DOHH2 (cell line): ENCODE measurements around the gene MS4A13.
A peak's percentile ranks its signal among the peaks of the same experiment; 100 is the strongest.

Experiments
- H3F3A ChIP-seq: fragments of 200-600 bp; sonication (generic), shearing (Covaris generic); 2 replicates; pipeline ENCODE4 v1.6.0; 2016; ENCODE audit warnings: antibody characterized with exemption, mild to moderate bottlenecking; ENCODE audit not compliant: control insufficient read depth, insufficient read depth
- H3K27ac ChIP-seq: fragments of 200-600 bp; sonication (generic); 2 replicates; pipeline ENCODE4 v1.5.1; 2014; ENCODE audit warnings: low read depth, mild to moderate bottlenecking, low read length, moderate library complexity
- H3K27me3 ChIP-seq: fragments of 200-600 bp; sonication (generic); 2 replicates; pipeline ENCODE4 v1.6.1; 2014; ENCODE audit warnings: mild to moderate bottlenecking, low read length, mixed read lengths; ENCODE audit not compliant: control insufficient read depth
- H3K36me3 ChIP-seq: fragments of 200-600 bp; sonication (generic); 2 replicates; pipeline ENCODE4 v1.6.1; 2014; ENCODE audit warnings: mild to moderate bottlenecking, low read length, moderate library complexity, mixed read lengths; ENCODE audit not compliant: control insufficient read depth
- H3K4me1 ChIP-seq: fragments of 200-600 bp; sonication (generic); 2 replicates; pipeline ENCODE4 v1.6.1; 2014; ENCODE audit warnings: mild to moderate bottlenecking, low read length, mixed read lengths; ENCODE audit not compliant: control insufficient read depth
- H3K4me2 ChIP-seq: fragments of 200-600 bp; sonication (generic); 2 replicates; pipeline ENCODE4 v1.6.0; 2014; ENCODE audit warnings: mild to moderate bottlenecking, low read length, moderate library complexity
- H3K4me3 ChIP-seq: fragments of 200-600 bp; sonication (generic); 2 replicates; pipeline ENCODE4 v1.5.1; 2014; ENCODE audit warnings: mild to moderate bottlenecking, low read length, mixed read lengths
- H3K79me2 ChIP-seq: fragments of 200-600 bp; sonication (generic); 2 replicates; pipeline ENCODE4 v1.6.1; 2014; ENCODE audit warnings: mild to moderate bottlenecking, low read length, mixed read lengths; ENCODE audit not compliant: control insufficient read depth
- H3K9me2 ChIP-seq: fragments of 200-600 bp; sonication (generic); replicated peaks from 2 replicates; pipeline ENCODE4 v1.6.1; 2014; ENCODE audit warnings: mild to moderate bottlenecking, low read length, mixed read lengths; ENCODE audit not compliant: control insufficient read depth
- H3K9me3 ChIP-seq: fragments of 200-600 bp; sonication (generic); 2 replicates; pipeline ENCODE4 v1.6.1; 2014; ENCODE audit warnings: antibody characterized with exemption, low read length, mixed read lengths; ENCODE audit not compliant: control insufficient read depth, insufficient read depth
- H4K20me1 ChIP-seq: fragments of 200-600 bp; sonication (generic); 2 replicates; pipeline ENCODE4 v1.6.0; 2014; ENCODE audit warnings: low read depth, mild to moderate bottlenecking, antibody characterized with exemption, low read length, moderate library complexity; ENCODE audit not compliant: control insufficient read depth, insufficient read depth
- EZH2phosphoT487 ChIP-seq: fragments of 200-600 bp; sonication (generic); IDR thresholded peaks from 2 replicates; pipeline ENCODE4 v1.6.1; 2017; ENCODE audit warnings: borderline replicate concordance, mild to moderate bottlenecking, antibody characterized with exemption, low read length, moderate library complexity, mixed read lengths
- TF ChIP-seq, protein P1 (sequence below): fragments of 200-600 bp; sonication (generic); IDR thresholded peaks from one replicate; pipeline ENCODE4 v1.5.1; 2014; ENCODE audit warnings: antibody characterized with exemption, mild to moderate bottlenecking, low read depth, low read length; ENCODE audit not compliant: poor library complexity, severe bottlenecking

Gene MS4A13

DNA sequence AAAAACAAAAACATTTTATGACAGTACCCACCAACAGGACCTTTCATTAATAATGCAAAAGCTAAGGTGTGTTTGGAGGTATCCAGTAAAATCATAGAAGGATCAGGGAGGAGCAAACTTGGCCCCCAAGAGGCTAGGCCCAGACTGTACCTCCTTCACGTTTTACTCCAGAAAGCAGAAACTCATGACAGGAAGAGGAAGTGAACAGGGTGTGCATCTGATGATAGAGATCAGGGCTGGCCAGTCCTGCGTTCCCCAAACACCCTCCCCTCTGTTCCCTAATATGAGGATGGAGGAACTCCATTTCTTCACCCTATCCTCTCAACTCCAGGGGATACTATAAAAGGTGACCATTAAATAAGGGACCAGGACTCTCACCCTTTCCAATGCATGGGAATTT, 32.8 kb upstream of the MS4A13 start:
- peaks cover 91% of the 10 kb centered on the region for H3K4me1 ChIP-seq
- H3K9me2 ChIP-seq = no peaks in the 10 kb centered on the region

DNA sequence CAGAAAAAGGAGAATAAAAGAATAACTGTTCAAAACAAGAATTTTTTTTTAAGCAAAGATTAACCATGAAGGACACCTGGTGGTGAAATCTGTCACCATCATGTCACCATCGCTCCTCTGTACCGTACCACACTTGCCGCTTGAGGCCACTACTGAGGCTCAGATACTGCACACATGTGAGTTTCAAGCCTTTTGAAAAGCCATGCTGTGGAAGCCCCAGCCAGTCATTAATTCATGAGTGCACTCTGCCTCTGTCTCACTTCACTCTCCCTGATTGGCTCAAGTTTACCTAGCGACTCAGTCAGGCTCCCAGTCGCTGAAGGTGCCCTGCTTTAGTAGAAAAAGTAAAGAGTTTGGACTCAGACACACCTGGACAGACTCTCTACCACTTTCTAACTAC, 29.2 kb upstream of the MS4A13 start:
- H3K4me3 ChIP-seq = peak overlapping the region; percentile 29; the same call in 1 of the 2 replicates
- H3K27ac ChIP-seq = peak overlapping the region; percentile 41
- H3K36me3 ChIP-seq = peaks cover 18% of the 10 kb centered on the region
- peaks cover 21% of the 10 kb centered on the region for H3F3A ChIP-seq
- TF ChIP-seq, protein P1, sequence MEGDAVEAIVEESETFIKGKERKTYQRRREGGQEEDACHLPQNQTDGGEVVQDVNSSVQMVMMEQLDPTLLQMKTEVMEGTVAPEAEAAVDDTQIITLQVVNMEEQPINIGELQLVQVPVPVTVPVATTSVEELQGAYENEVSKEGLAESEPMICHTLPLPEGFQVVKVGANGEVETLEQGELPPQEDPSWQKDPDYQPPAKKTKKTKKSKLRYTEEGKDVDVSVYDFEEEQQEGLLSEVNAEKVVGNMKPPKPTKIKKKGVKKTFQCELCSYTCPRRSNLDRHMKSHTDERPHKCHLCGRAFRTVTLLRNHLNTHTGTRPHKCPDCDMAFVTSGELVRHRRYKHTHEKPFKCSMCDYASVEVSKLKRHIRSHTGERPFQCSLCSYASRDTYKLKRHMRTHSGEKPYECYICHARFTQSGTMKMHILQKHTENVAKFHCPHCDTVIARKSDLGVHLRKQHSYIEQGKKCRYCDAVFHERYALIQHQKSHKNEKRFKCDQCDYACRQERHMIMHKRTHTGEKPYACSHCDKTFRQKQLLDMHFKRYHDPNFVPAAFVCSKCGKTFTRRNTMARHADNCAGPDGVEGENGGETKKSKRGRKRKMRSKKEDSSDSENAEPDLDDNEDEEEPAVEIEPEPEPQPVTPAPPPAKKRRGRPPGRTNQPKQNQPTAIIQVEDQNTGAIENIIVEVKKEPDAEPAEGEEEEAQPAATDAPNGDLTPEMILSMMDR = peak; percentile 93
- TF ChIP-seq EZH2phosphoT487 = no peak
- no peaks in the 10 kb centered on the region for H3K9me2 ChIP-seq
- no peaks in the 10 kb centered on the region for H4K20me1 ChIP-seq
- peak overlapping the region; percentile 50 for H3K4me2 ChIP-seq
- peaks cover 8% of the 10 kb centered on the region; the same call in 1 of the 2 replicates for H3K9me3 ChIP-seq
- peaks cover 54% of the 10 kb centered on the region for H3K4me1 ChIP-seq
- no peaks in the 10 kb centered on the region for H3K79me2 ChIP-seq
- no peaks in the 10 kb centered on the region for H3K27me3 ChIP-seq

More for the DNA sequence above, 32.8 kb upstream of the MS4A13 start:
- Histone ChIP-seq H3K9me3 (peaks cover 16% of the 10 kb centered on the region; the same call in 1 of the 2 replicates), H3K4me2 (peak overlapping the region; percentile 68), H3K36me3 (peaks cover 33% of the 10 kb centered on the region), H3K79me2 (no peaks in the 10 kb centered on the region), H3K4me3 (peak overlapping the region; percentile 58), H4K20me1 (no peaks in the 10 kb centered on the region), H3K27ac (peak overlapping the region; percentile 95), H3K27me3 (no peaks in the 10 kb centered on the region), H3F3A (peaks cover 45% of the 10 kb centered on the region)
- TF ChIP-seq EZH2phosphoT487 = no peak

DNA sequence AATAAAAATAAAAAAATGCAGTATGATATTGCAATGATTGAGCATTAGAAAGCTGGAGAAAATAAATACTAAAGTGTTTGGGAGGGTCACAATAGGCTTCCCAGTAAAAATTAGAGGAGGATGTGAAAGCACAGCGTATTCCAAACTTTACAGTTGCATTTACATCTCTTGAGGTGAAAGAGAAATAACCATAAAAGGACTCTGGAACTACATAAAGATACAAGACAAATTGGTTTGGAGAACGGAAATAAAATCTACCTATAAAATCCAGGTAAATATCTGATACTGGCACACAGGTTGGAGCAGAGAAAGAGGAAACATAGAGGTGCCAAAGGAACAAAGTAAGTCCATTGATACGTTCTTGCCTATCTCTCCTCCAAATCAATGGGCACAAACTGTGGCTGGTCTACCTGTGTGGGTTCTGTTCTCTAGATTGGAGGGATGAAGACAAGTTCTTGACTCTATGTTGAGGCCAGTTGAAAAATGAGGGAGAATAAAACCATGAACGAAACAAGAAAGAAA, 22.6 kb upstream of the MS4A13 start, which contains the start of gene MS4A12:
Gene MS4A12 (plus strand): TSS at position 291 of the 522 bp plus-strand sequence. CDS start 4,541 bp downstream, outside the sequence.
- no peaks in the 10 kb centered on the region for H3K79me2 ChIP-seq

DNA sequence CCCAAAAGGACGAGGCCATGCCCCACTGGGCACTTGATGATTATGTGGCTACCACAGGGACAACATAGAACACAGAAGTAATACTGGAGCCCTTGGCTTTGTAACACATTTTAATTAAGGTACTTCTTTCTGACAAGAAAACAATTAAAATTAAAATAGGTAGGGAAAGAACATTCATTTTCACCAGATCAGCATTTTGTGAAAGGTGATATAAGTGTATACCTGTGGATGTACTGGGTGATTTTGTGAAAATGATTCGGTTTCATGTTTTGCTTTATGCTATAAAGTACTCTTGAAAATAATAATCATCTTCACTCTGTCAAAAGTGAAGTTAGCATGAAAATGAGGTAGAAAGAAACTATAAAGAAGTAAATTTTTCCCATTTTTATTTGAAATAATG, 21.7 kb upstream of the MS4A13 start:
- no peaks in the 10 kb centered on the region for H3K79me2 ChIP-seq
- H3K27me3 ChIP-seq = no peaks in the 10 kb centered on the region
- peaks cover 1% of the 10 kb centered on the region for H3K4me1 ChIP-seq
- no peak overlapping the region for H3K27ac ChIP-seq
- TF ChIP-seq, protein P1 = no peak
- TF ChIP-seq EZH2phosphoT487 = no peak
- H3K9me2 ChIP-seq = no peaks in the 10 kb centered on the region
- H4K20me1 ChIP-seq = no peaks in the 10 kb centered on the region
- H3F3A ChIP-seq = no peaks in the 10 kb centered on the region
- H3K4me3 ChIP-seq = no peak overlapping the region
- H3K36me3 ChIP-seq = no peaks in the 10 kb centered on the region
- H3K4me2 ChIP-seq = no peak overlapping the region
- no peaks in the 10 kb centered on the region for H3K9me3 ChIP-seq

More for the DNA sequence above, 22.6 kb upstream of the MS4A13 start, which contains the start of gene MS4A12:
- Histone ChIP-seq H3K4me2 (no peak within 1 kb of the TSS), H3F3A (no peaks in the 10 kb centered on the region), H3K4me3 (no peak within 1 kb of the TSS), H3K9me2 (no peaks in the 10 kb centered on the region), H3K9me3 (no peaks in the 10 kb centered on the region), H3K27me3 (no peaks in the 10 kb centered on the region), H4K20me1 (no peaks in the 10 kb centered on the region), H3K36me3 (no peaks in the 10 kb centered on the region), H3K27ac (no peak within 1 kb of the TSS), H3K4me1 (no peaks in the 10 kb centered on the region)
- TF ChIP-seq, protein P1 = no peak
- TF ChIP-seq EZH2phosphoT487 = no peak
